HG02623 (cell line): Measurements from ENCODE around the gene SPG7.

Experiments
- ATAC-seq: cut with Tn5 transposase; IDR thresholded peaks from one replicate; pipeline ENCODE4 v1.9.1; 2021; ENCODE audit warnings: moderate library complexity; ENCODE audit not compliant: unreplicated experiment

SPG7 gene

GRCh38 chr16:89510526-89510925 lies 2.3 kb downstream of the SPG7 start:
- no peak for ATAC-seq

GRCh38 chr16:89511374-89511773 lies 3.2 kb downstream of the SPG7 start:
- no peak for ATAC-seq

DNA sequence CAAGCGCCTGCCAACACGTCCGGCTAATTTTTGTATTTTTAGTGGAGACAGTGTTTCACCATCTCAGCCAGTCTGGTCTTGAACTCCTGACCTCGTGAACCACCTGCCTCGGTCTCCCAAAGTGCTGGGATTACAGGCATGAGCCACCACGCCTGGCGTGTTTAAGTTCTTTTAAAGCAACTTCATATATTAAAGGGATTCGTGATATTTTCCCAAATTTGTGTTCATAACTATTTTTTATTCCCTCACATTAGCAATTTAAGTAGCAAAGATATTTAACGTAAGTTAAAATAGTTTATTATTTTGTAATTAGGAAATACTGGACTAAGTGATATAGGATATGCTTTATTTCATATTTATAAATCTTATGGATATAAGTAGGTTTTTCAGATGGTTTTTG lies 4.2 kb downstream of the SPG7 start:
- ATAC-seq, result no peak

DNA sequence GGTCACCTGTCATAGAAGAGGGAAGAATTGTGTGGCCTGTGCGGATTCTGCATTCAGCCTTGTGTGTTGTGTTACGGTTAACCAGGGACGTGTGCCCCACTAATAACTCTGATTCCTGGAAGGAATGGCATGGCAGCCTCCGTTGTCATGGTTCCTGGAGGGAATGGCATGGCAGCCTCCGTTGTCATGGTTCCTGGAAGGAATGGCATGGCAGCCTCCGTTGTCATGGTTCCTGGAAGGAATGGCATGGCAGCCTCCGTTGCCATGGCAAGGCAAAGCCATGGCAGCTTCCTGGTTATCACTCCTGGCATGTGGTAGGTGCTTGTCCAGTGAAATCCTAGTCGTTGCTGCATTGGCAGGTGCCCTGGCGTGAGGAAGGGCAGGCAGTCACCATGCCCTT lies 8.9 kb downstream of the SPG7 start:
- no peak for ATAC-seq

GRCh38 chr16:89519881-89520280 lies 11.7 kb downstream of the SPG7 start:
- no peak for ATAC-seq

GRCh38 chr16:89522287-89522686 lies 14.1 kb downstream of the SPG7 start:
- ATAC-seq, result no peak

GRCh38 chr16:89523680-89524344 lies 15.6 kb downstream of the SPG7 start:
- ATAC-seq, result no peak

DNA sequence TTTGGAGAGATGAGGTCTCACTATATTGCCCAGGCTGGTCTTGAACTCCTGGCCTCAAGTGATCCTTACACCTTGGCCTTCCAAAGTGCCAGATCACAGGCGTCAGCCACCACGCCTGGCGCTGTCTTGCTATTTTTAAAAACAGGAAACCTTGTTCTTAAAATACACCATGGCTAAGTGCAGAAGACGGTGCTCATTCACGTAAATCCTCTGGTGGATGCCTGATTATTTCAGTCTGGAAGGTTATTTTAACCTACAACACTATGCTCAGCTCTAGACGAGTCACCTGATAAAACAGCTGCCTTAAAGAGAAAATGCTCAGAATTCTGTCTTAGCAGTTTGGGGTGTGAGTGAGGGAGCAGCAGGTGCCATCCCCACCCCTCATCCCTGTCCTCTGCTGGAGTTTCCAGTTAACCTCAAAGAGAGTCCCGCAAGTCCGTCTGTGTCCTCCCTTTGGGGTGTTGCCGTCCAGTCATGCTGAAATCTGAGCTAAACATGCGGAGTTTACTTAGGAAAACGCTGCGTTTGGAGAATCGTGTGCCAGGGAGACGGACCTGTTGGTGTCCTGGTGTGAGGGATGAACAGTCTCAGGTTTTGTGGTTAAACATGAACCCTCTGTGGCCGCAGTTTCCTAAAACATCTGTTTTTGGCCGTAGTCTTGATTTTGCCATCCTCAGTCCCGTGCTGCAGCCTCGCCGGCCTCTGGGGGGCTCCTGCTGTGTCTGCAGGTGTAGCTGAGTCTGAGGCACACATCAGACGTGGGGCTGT lies 17.1 kb downstream of the SPG7 start:
- no peak for ATAC-seq

- ATAC-seq, result no peak
Measured at GRCh38 chr16:89529097-89529496, 20.9 kb downstream of the SPG7 start.

DNA sequence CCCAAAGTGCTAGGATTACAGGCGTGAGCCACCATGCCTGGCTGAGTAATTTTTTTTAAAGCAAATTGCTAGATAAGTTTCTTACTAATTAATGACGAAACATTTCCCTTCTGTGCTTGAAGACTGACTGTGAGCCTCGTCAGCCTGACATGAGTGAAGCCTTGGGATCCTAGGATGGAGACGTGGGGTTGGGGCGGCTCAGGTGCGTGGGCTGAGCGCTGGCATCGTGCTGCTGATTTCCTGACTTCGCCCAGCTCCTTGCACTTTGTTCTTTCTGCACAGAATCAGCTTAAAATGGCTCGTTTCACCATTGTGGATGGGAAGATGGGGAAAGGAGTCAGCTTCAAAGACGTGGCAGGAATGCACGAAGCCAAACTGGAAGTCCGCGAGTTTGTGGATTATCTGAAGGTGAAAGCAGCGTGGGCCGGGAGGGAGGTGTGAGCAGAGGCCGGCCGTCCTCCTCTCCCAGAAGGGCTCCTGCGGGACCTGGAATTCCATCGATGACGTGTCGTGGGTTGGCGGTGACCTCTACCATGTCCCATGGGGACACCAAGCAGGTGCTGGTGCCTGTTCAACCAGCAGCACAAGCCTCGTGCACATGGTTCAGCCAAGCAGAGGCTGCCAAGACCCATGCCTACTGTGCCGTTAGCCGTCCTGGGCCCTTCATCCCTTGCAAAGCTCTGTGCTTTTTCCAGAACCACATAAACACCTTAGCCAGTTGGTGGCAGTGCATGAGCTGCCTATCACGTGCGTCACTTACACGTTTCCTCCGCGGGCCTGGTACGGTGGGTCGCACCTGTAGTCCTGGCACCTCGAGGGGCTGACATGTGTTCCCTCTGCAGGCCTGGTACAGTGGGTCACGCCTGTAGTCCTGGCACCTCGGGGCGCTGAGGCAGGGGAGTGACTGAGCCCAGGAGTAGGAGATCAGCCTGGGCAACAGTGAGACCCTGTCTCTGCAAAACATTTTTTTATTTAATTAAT lies 22.5 kb downstream of the SPG7 start:
- no peak for ATAC-seq

DNA sequence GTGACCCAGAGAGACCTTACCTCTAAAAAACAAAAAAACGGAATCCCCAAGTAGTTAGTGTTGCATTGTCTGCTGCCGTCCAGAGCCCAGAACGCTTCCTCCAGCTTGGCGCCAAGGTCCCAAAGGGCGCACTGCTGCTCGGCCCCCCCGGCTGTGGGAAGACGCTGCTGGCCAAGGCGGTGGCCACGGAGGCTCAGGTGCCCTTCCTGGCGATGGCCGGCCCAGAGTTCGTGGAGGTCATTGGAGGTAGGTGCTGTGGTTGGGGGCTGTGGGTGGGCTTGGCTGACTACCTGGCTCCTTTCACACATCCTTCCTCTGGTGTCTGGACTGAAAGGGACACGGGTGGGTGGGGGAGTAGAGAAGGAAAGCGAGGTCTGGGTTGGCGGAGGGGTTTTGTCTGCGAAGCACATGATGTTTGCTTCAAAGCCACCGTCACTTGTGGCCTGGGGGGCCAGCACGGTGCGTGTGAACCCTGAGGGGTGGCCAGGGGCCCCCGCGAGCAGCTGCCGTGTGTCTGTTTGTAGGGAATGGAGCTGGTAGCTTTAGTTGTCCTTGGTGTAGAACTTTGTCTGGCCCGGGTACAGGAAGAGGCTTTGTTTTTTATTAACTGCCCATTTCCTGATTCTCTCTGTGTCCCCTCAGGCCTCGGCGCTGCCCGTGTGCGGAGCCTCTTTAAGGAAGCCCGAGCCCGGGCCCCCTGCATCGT lies 23.8 kb downstream of the SPG7 start:
- ATAC-seq, result no peak

- no peak for ATAC-seq
Measured at GRCh38 chr16:89534252-89534756, 26.1 kb downstream of the SPG7 start.

- no peak for ATAC-seq
Measured at GRCh38 chr16:89536371-89536770, 28.2 kb downstream of the SPG7 start.

DNA sequence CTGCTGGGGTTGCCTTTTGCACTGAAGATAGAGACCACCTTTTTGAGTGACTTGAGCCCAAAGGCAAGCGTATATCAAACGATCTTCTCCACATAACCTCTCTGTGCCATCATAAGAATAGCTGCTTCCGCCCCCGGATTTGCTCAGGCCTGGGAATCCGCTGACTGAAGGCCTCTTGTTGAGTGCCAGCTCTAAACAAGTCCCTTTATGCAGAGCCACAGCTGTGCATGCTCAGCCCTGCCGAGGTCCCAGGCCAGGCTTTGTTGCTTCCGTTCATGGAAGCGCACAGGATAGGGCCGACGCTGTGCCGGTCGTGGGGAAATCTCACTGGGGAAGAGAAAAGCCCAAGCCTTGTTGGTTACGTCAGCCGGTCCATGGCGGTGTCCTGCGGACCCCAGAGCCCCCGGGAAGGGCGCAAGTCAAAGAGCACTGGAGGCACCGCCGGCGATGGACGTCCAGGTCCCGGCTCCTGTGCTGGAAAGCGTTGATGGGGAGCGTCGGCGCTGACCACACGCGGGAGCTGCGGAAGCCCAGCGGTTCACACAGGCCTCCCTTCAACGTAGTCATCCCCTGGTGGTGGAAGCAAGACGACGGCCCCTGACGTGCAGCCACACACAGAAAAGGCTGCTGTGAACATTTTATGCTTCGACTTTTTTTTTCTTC lies 28.8 kb downstream of the SPG7 start:
- no peak for ATAC-seq

GRCh38 chr16:89537549-89537925 lies 29.3 kb downstream of the SPG7 start:
- no peak for ATAC-seq

DNA sequence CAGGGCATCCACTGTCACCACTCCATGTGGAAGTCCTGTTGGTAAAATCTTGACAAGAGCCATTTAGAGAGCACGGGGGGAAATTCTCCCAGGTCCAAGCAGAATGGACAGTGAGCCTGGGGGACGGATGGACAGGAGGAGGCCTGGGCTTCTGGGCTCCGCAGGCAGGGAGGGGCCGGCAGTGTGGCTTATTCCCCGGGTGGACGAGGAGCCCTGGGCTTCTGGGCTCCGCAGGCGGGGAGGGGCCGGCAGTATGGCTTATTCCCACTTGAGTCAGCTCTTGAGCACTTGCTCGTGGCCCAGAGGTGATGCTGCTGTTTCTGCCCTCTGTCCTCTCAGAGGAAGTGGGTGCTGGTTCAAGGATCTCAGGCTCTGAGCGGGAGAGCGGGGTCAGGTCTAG lies 30.1 kb downstream of the SPG7 start:
- no peak for ATAC-seq

GRCh38 chr16:89540557-89540956 lies 32.4 kb downstream of the SPG7 start:
- no peak for ATAC-seq

- no peak for ATAC-seq
Measured at GRCh38 chr16:89541792-89542191, 33.6 kb downstream of the SPG7 start.

GRCh38 chr16:89544113-89544512 lies 35.9 kb downstream of the SPG7 start:
- no peak for ATAC-seq

DNA sequence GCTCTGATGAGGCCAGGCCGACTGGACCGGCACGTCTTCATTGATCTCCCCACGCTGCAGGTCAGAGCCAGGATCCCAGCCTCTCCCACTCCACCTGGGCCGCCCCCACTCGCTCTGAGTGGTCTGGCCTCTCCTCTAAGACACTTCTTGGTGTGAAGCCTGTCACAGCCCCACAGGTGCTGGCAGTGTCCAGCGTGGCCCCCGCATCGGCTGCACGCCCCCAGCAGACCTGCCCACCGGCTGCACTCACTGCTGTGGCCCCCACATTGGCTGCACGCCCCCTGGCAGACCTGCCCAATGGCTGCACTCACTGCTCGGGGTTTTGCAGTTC lies 36.5 kb downstream of the SPG7 start:
- ATAC-seq, result no peak
